H1 (cell line): ENCODE measurements around the gene BBLN. TPM values are rescaled to one million over a fixed set of nuclear protein-coding genes. Genes with fewer than 3 reads are reported as not detected.

ENCODE experiments used
- EZH2 ChIP-seq: fragments of 200-600 bp; sonication (generic); IDR thresholded peaks from 2 replicates; pipeline ENCODE4 v1.7.1; 2012; ENCODE audit warnings: low read depth, mild to moderate bottlenecking, moderate library complexity, low read length, inconsistent platforms; ENCODE audit not compliant: severe bottlenecking
- MAX ChIP-seq: IDR thresholded peaks from 2 replicates; pipeline ENCODE4 v1.6.1; 2012; ENCODE audit warnings: inconsistent platforms
- polyA plus RNA-seq, 7 experiments: library from polyadenylated mRNA; depleted of rRNA in 3 of 7; stranded (reverse) in 5 of 7; unstranded in 2 of 7; fragments of >200 nt in 5 of 7; fragments of 200-250 nt in 2 of 7; gene quantifications; 1 replicate in 5 of 7; 2 replicates in 1 of 7; 4 replicates in 1 of 7; pipeline versions ENCODE4 v1.2.1 to v1.2.3, GENCODE V29; 2011 to 2013; ENCODE audit warnings: missing spikeins in 2 of 7, mixed read lengths in 2 of 7
- total RNA-seq: library from RNA; stranded (reverse); fragmentation: NEBNext Ultra II Directional; extraction: Animal tissue kit (Norgen Biotek cat#: 25700); gene quantifications from 2 replicates; pipeline ENCODE4 v1.2.1, GENCODE V29; 2021

Gene BBLN
- total and polyA plus RNA-seq, 2 of the 8 experiments (the other 6 are each of a cell fraction or from before 2014, with no cell fraction given) = 63.1 to 164 TPM

- TF ChIP-seq MAX (no peak), EZH2 (no peak)
These were observed 4.1 kb upstream of the BBLN start (continued) for GRCh38 chr9:128155736-128156500.
